ENCODE measurements around the gene SYTL1. TPM values are rescaled to one million over a fixed set of nuclear protein-coding genes. Genes with fewer than 3 reads are reported as not detected.

SYTL1 gene
- total RNA-seq, 2 donors from 2014 or later, result 6.7 to 7.5 TPM

GRCh38 chr1:27380766-27381733 lies 39.2 kb downstream of the SYTL1 start:
- Histone ChIP-seq H3K4me1 (ENCODE audit: control insufficient read depth, insufficient read depth, low read length) (no peaks in the 10 kb centered on the region), H3K27ac (ENCODE audit: low read depth, low read length) (no peak overlapping the region), H3K9me3 (ENCODE audit: control insufficient read depth, low read length) (no peaks in the 10 kb centered on the region), H3K27me3 (ENCODE audit: control insufficient read depth, insufficient read depth, low read length, poor library complexity, severe bottlenecking) (peaks cover 21% of the 10 kb centered on the region), H3K4me3 (ENCODE audit: low read length) (no peak overlapping the region), H3K36me3 (ENCODE audit: control insufficient read depth, insufficient read depth, low read length) (no peaks in the 10 kb centered on the region), H3K9ac (ENCODE audit: extremely low read depth, low read length, poor library complexity, severe bottlenecking) (no peak overlapping the region)
- no peak overlapping the region for H3K27ac Mint-ChIP-seq
- peaks cover 25% of the 10 kb centered on the region for H3K27me3 Mint-ChIP-seq (ENCODE audit: insufficient read depth)
- no peak overlapping the region for H3K4me3 Mint-ChIP-seq
- H3K4me1 Mint-ChIP-seq, result no peaks in the 10 kb centered on the region
- DNase-seq, result no peak
- no peaks in the 10 kb centered on the region for H3K9me3 Mint-ChIP-seq
- 91 to 92% methylated on average over 9 to 12 of the region's 12 CpGs for WGBS, 2 experiments (ENCODE audit: insufficient coverage in 1 of 2, insufficient read length in 1 of 2)
- TF ChIP-seq, protein P1, sequence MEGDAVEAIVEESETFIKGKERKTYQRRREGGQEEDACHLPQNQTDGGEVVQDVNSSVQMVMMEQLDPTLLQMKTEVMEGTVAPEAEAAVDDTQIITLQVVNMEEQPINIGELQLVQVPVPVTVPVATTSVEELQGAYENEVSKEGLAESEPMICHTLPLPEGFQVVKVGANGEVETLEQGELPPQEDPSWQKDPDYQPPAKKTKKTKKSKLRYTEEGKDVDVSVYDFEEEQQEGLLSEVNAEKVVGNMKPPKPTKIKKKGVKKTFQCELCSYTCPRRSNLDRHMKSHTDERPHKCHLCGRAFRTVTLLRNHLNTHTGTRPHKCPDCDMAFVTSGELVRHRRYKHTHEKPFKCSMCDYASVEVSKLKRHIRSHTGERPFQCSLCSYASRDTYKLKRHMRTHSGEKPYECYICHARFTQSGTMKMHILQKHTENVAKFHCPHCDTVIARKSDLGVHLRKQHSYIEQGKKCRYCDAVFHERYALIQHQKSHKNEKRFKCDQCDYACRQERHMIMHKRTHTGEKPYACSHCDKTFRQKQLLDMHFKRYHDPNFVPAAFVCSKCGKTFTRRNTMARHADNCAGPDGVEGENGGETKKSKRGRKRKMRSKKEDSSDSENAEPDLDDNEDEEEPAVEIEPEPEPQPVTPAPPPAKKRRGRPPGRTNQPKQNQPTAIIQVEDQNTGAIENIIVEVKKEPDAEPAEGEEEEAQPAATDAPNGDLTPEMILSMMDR (conservative IDR thresholded peaks at IDR 0.05), result no peak
- no peaks in the 10 kb centered on the region for H3K36me3 Mint-ChIP-seq (ENCODE audit: low read depth)

DNA sequence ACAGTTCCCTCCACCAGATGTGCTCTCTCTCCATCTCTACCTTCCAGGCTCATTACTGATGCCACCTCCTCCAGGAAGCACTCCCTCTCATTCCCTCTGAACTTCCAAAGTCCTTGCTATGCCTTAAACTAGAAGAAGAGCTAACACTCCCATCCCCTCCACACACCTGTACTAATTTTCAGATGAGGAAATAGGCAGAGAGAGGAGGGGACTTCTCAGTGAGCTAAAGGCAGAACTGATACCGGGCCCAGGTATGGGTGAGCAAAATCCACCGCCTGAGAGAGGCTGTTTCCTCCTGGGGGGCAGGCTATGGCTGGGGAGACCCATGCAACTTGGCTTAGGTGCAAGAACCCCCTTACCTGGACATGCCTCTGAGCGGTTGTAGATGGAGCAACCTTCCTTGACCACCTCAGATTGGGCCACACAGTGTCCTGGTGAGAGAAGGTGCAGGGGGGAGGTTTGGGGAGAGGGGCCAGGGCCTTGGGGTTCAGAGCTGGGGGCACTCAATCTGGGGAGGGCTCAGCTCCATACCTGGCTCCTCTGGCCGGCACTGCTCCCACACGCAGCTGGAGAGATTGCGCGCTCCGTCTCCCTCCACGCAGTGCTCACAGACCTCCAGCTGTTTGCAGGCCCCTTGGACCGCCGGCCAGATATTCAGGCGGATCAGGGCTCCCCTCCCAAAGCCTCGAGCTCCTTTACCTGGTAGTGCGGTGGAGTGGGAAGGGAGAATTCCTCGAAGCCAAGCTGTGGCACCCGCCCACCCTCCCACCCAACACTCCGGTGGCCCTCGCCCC lies 40.3 kb downstream of the SYTL1 start:
- TF ChIP-seq, protein P1 (conservative IDR thresholded peaks at IDR 0.05), result no peak
- Histone ChIP-seq H3K4me3 (ENCODE audit: low read length) (no peak overlapping the region), H3K36me3 (ENCODE audit: control insufficient read depth, insufficient read depth, low read length) (no peaks in the 10 kb centered on the region), H3K4me1 (ENCODE audit: control insufficient read depth, insufficient read depth, low read length) (no peaks in the 10 kb centered on the region), H3K9me3 (ENCODE audit: control insufficient read depth, low read length) (no peaks in the 10 kb centered on the region), H3K9ac (ENCODE audit: extremely low read depth, low read length, poor library complexity, severe bottlenecking) (no peak overlapping the region), H3K27ac (ENCODE audit: low read depth, low read length) (no peak overlapping the region), H3K27me3 (ENCODE audit: control insufficient read depth, insufficient read depth, low read length, poor library complexity, severe bottlenecking) (peaks cover 21% of the 10 kb centered on the region)
- Mint-ChIP-seq H3K36me3 (ENCODE audit: low read depth) (no peaks in the 10 kb centered on the region), H3K27me3 (ENCODE audit: insufficient read depth) (peaks cover 32% of the 10 kb centered on the region), H3K27ac (no peak overlapping the region), H3K4me1 (no peaks in the 10 kb centered on the region), H3K9me3 (no peaks in the 10 kb centered on the region), H3K4me3 (peak overlapping the region; percentile 44)
- 66 to 83% methylated on average over 6 to 16 of the region's 18 CpGs for WGBS, 2 experiments (ENCODE audit: insufficient coverage in 1 of 2, insufficient read length in 1 of 2)
- DNase-seq, result no peak

- TF ChIP-seq, protein P1 (conservative IDR thresholded peaks at IDR 0.05), result no peak
- peak; percentile 97 for DNase-seq
Measured at GRCh38 chr1:27383039-27383605, 41.3 kb downstream of the SYTL1 start, which contains the start of gene CD164L2. TSS of gene CD164L2 (minus strand) at chr1:27383333. CDS start at chr1:27383239, 94 bp downstream.

More at GRCh38 chr1:27383039-27383605, 41.3 kb downstream of the SYTL1 start, which contains the start of gene CD164L2:
- Histone ChIP-seq H3K9me3 (ENCODE audit: control insufficient read depth, low read length) (no peaks in the 10 kb centered on the region), H3K36me3 (ENCODE audit: control insufficient read depth, insufficient read depth, low read length) (no peaks in the 10 kb centered on the region), H3K9ac (ENCODE audit: extremely low read depth, low read length, poor library complexity, severe bottlenecking) (no peak within 1 kb of the TSS), H3K27me3 (ENCODE audit: control insufficient read depth, insufficient read depth, low read length, poor library complexity, severe bottlenecking) (peaks cover 21% of the 10 kb centered on the region), H3K4me1 (ENCODE audit: control insufficient read depth, insufficient read depth, low read length) (no peaks in the 10 kb centered on the region), H3K4me3 (ENCODE audit: low read length) (no peak within 1 kb of the TSS), H3K27ac (ENCODE audit: low read depth, low read length) (no peak within 1 kb of the TSS)
- no peak within 1 kb of the TSS for H3K27ac Mint-ChIP-seq
- peak within 1 kb of the TSS; percentile 44 for H3K4me3 Mint-ChIP-seq
- no peaks in the 10 kb centered on the region for H3K36me3 Mint-ChIP-seq (ENCODE audit: low read depth)
- H3K9me3 Mint-ChIP-seq, result no peaks in the 10 kb centered on the region
- peaks cover 32% of the 10 kb centered on the region for H3K27me3 Mint-ChIP-seq (ENCODE audit: insufficient read depth)
- H3K4me1 Mint-ChIP-seq, result no peaks in the 10 kb centered on the region
- WGBS, 2 experiments (ENCODE audit: insufficient coverage in 1 of 2, insufficient read length in 1 of 2), result 12 to 21% methylated on average over 12 to 43 of the region's 43 CpGs
